IMR-90 (cell line): ENCODE data around the gene DUSP2. TPM values are rescaled to one million over a fixed set of nuclear protein-coding genes. Genes with fewer than 3 reads are reported as not detected.

Experiments used
- ATAC-seq: fragments of 200-7000 bp; cut with Tn5 transposase; 2 replicates; pipeline ENCODE4 v1.9.1; 2020; ENCODE audit warnings: low read depth, mild to moderate bottlenecking, moderate library complexity
- BruUV-seq: library from RNA; stranded (reverse); fragments of 400-500 nt; replicated peaks from 2 replicates; lab custom pipeline; 2021; lab: Mats Ljungman, UMichigan
- CTCF ChIA-PET: fragments of 300-600 bp; formaldehyde crosslinking; extraction: SDS; loops from one replicate; lab custom pipeline; 2021; ENCODE audit warnings: antibody characterized with exemption; lab: Yijun Ruan, JAX
- POLR2A ChIA-PET: fragments of 300-600 bp; sonication (Branson Sonifier 250); formaldehyde crosslinking; loops from one replicate; lab custom pipeline; 2022; ENCODE audit warnings: antibody characterized with exemption; ENCODE audit not compliant: unreplicated experiment; lab: Charles Lee
- DNase-seq: peaks from one replicate; pipeline ENCODE4 v3.0.0; 2013
- H2AFZ ChIP-seq: replicated peaks from 2 replicates; pipeline ENCODE3; 2013; ENCODE audit warnings: low read length, mild to moderate bottlenecking; ENCODE audit not compliant: poor library complexity
- H2AK5ac ChIP-seq: 2 replicates; pipeline ENCODE4 v1.6.1; 2013; ENCODE audit warnings: low read depth, low read length, inconsistent platforms
- H2AK9ac ChIP-seq: replicated peaks from 2 replicates; pipeline ENCODE3; 2013; ENCODE audit warnings: mild to moderate bottlenecking, low read depth, low read length, moderate library complexity; ENCODE audit not compliant: poor library complexity
- H2BK120ac ChIP-seq: 2 replicates; pipeline ENCODE4 v1.6.1; 2013; ENCODE audit warnings: low read depth, low read length, inconsistent platforms
- H2BK15ac ChIP-seq: 3 replicates; pipeline ENCODE4 v1.6.1; 2013; ENCODE audit warnings: low read depth, low read length, inconsistent platforms
- H2BK20ac ChIP-seq: 2 replicates; pipeline ENCODE4 v1.6.1; 2013; ENCODE audit warnings: low read depth, mild to moderate bottlenecking, inconsistent platforms, low read length, moderate library complexity
- H2BK5ac ChIP-seq: 2 replicates; pipeline ENCODE4 v1.6.1; 2013; ENCODE audit warnings: mild to moderate bottlenecking, low read depth, low read length, inconsistent platforms; ENCODE audit not compliant: poor library complexity, severe bottlenecking
- H3K14ac ChIP-seq: replicated peaks from 2 replicates; pipeline ENCODE4 v1.6.1; 2013; ENCODE audit warnings: low read depth, low read length, inconsistent platforms
- H3K18ac ChIP-seq: 2 replicates; pipeline ENCODE4 v1.6.1; 2013; ENCODE audit warnings: low read depth, low read length, control low read depth
- H3K23ac ChIP-seq: 2 replicates; pipeline ENCODE4 v1.6.1; 2013; ENCODE audit warnings: low read depth, low read length, inconsistent platforms
- H3K27ac ChIP-seq: 2 replicates; pipeline ENCODE4 v1.5.1; 2013; ENCODE audit warnings: mild to moderate bottlenecking, control low read depth, low read length; ENCODE audit not compliant: insufficient read depth
- H3K27me3 ChIP-seq: 2 replicates; pipeline ENCODE4 v1.6.1; 2013; ENCODE audit warnings: low read length; ENCODE audit not compliant: control insufficient read depth, insufficient read depth
- H3K36me3 ChIP-seq: 2 replicates; pipeline ENCODE4 v1.6.1; 2013; ENCODE audit warnings: low read length, mixed read lengths; ENCODE audit not compliant: control insufficient read depth, insufficient read depth
- H3K4ac ChIP-seq: 2 replicates; pipeline ENCODE4 v1.6.1; 2013; ENCODE audit warnings: low read depth, low read length, inconsistent platforms
- H3K4me1 ChIP-seq: 2 replicates; pipeline ENCODE4 v1.6.1; 2013; ENCODE audit warnings: low read length, mixed read lengths; ENCODE audit not compliant: control insufficient read depth, insufficient read depth
- H3K4me2 ChIP-seq: 2 replicates; pipeline ENCODE4 v1.6.1; 2013; ENCODE audit warnings: low read depth, mild to moderate bottlenecking, control low read depth, low read length, moderate library complexity
- H3K4me3 ChIP-seq: 2 replicates; pipeline ENCODE4 v1.5.1; 2013; ENCODE audit warnings: low read depth, mild to moderate bottlenecking, control low read depth, low read length, moderate library complexity; ENCODE audit not compliant: insufficient read depth
- H3K56ac ChIP-seq: 2 replicates; pipeline ENCODE4 v1.6.1; 2013; ENCODE audit warnings: low read length, inconsistent platforms; ENCODE audit not compliant: insufficient read depth; ENCODE audit errors: extremely low read depth
- H3K79me1 ChIP-seq, 2 experiments: 2 replicates each; pipeline ENCODE4 v1.6.1; 2013; ENCODE audit warnings: low read length in 2 of 2, inconsistent platforms in 1 of 2, low read depth in 1 of 2
- H3K9ac ChIP-seq: 2 replicates; pipeline ENCODE4 v1.6.1; 2013; ENCODE audit warnings: low read depth, low read length, control low read depth
- H3K9me1 ChIP-seq: 2 replicates; pipeline ENCODE4 v1.6.1; 2013; ENCODE audit warnings: low read length, inconsistent platforms; ENCODE audit not compliant: insufficient read depth
- H3K9me3 ChIP-seq: 2 replicates; pipeline ENCODE4 v1.6.1; 2013; ENCODE audit warnings: low read length; ENCODE audit not compliant: control insufficient read depth, insufficient read depth
- H4K20me1 ChIP-seq: 2 replicates; pipeline ENCODE4 v1.6.1; 2013; ENCODE audit warnings: low read length, inconsistent platforms; ENCODE audit not compliant: insufficient read depth
- H4K5ac ChIP-seq: 2 replicates; pipeline ENCODE4 v1.6.1; 2013; ENCODE audit warnings: mild to moderate bottlenecking, low read depth, low read length, control low read depth
- H4K8ac ChIP-seq, 2 experiments: 2 replicates each; pipeline ENCODE4 v1.6.1; 2013; ENCODE audit warnings: low read depth in 2 of 2, low read length in 2 of 2, control low read depth in 1 of 2, inconsistent platforms in 1 of 2
- H4K91ac ChIP-seq: 2 replicates; pipeline ENCODE4 v1.6.1; 2013; ENCODE audit warnings: low read depth, low read length, inconsistent platforms; ENCODE audit not compliant: insufficient read depth
- BHLHE40 ChIP-seq: fragments of 150-350 bp; IDR thresholded peaks from 2 replicates; pipeline ENCODE4 v1.6.1; 2016; ENCODE audit warnings: mild to moderate bottlenecking, low read depth, low read length
- CEBPB ChIP-seq: IDR thresholded peaks from 2 replicates; pipeline ENCODE4 v1.6.1; 2012; ENCODE audit warnings: low read depth, low read length, improper control_type of control experiment
- CHD1 ChIP-seq: IDR thresholded peaks from 2 replicates; pipeline ENCODE4 v1.6.1; 2012; ENCODE audit warnings: low read depth, low read length, improper control_type of control experiment
- CTCF ChIP-seq: conservative IDR thresholded peaks from 2 replicates; pipeline ENCODE4 v1.5.1; 2012; ENCODE audit warnings: mild to moderate bottlenecking, low read depth, low read length, improper control_type of control experiment
- ELK1 ChIP-seq: fragments of 150-350 bp; IDR thresholded peaks from 2 replicates; pipeline ENCODE4 v1.6.1; 2016; ENCODE audit warnings: low read depth, mild to moderate bottlenecking, low read length, moderate library complexity, borderline replicate concordance
- FOS ChIP-seq: fragments of 150-350 bp; IDR thresholded peaks from 2 replicates; pipeline ENCODE4 v1.6.1; 2016; ENCODE audit warnings: low read depth, low read length
- MAFK ChIP-seq: IDR thresholded peaks from 2 replicates; pipeline ENCODE4 v1.6.1; 2012; ENCODE audit warnings: low read depth, low read length, improper control_type of control experiment
- MAZ ChIP-seq: IDR thresholded peaks from 2 replicates; pipeline ENCODE4 v1.6.1; 2012; ENCODE audit warnings: low read depth, mild to moderate bottlenecking, low read length, improper control_type of control experiment, moderate library complexity, borderline replicate concordance
- MXI1 ChIP-seq: IDR thresholded peaks from 2 replicates; pipeline ENCODE4 v1.6.1; 2012; ENCODE audit warnings: low read depth, mild to moderate bottlenecking, low read length, moderate library complexity, borderline replicate concordance
- NFE2L2 ChIP-seq: fragments of 150-350 bp; IDR thresholded peaks from 2 replicates; pipeline ENCODE4 v1.6.1; 2016; ENCODE audit warnings: low read depth, mild to moderate bottlenecking, low read length
- POLR2A ChIP-seq: IDR thresholded peaks from 2 replicates; pipeline ENCODE4 v1.6.1; 2012; ENCODE audit warnings: mild to moderate bottlenecking, low read depth, low read length
- RAD21 ChIP-seq: IDR thresholded peaks from 2 replicates; pipeline ENCODE4 v1.6.1; 2012; ENCODE audit warnings: low read length, improper control_type of control experiment
- RCOR1 ChIP-seq: IDR thresholded peaks from 2 replicates; pipeline ENCODE4 v1.6.1; 2012; ENCODE audit warnings: mild to moderate bottlenecking, low read length, improper control_type of control experiment; ENCODE audit not compliant: insufficient replicate concordance
- RFX5 ChIP-seq: IDR thresholded peaks from 2 replicates; pipeline ENCODE4 v1.8.0; 2012; ENCODE audit warnings: low read depth, mild to moderate bottlenecking, low read length, moderate library complexity
- SMC3 ChIP-seq: fragments of 150-350 bp; IDR thresholded peaks from 2 replicates; pipeline ENCODE4 v1.6.1; 2016; ENCODE audit warnings: low read depth, mild to moderate bottlenecking, antibody characterized with exemption, low read length, moderate library complexity
- USF2 ChIP-seq: fragments of 150-350 bp; IDR thresholded peaks from 2 replicates; pipeline ENCODE4 v1.6.1; 2017; ENCODE audit warnings: mild to moderate bottlenecking, antibody characterized with exemption, low read length, low read depth
- WGBS, 2 experiments: methylation state at CpG; one replicate each; pipeline versions ENCODE4 v1.1.5 to v1.1.7; 2013; ENCODE audit warnings: missing lambda C conversion rate in 2 of 2; ENCODE audit not compliant: insufficient read length in 1 of 2; ENCODE audit errors: extremely low coverage in 2 of 2; 5-methylcytosine and 5-hydroxymethylcytosine counted together
- dilution Hi-C: fragments of 300-500 bp; cut with HindIII; formaldehyde crosslinking; loops from one replicate; pipeline ENCODE4 v1.14.3; 2018; ENCODE audit warnings: low sequenced_read_pairs; ENCODE audit not compliant: unreplicated experiment
- in situ Hi-C: fragments of 300-500 bp; cut with MboI; formaldehyde crosslinking; loops from 3 replicates; pipeline ENCODE4 v1.14.3; 2019; ENCODE audit warnings: low sequenced_read_pairs, inconsistent platforms, mixed read lengths
- intact Hi-C: fragments of 100-400 bp; cut with micrococcal nuclease; formaldehyde crosslinking; loops from 2 replicates; pipeline ENCODE4 v1.10.0; 2022
- polyA plus RNA-seq, 3 experiments: library from polyadenylated mRNA; depleted of rRNA; stranded (reverse); fragments of >200 nt; gene quantifications; 2 replicates each; pipeline ENCODE4 v1.2.3, GENCODE V29; 2012; ENCODE audit warnings: low replicate concordance in 1 of 3
- total RNA-seq: library from RNA; depleted of rRNA; stranded (reverse); fragments of >200 nt; gene quantifications from 2 replicates; pipeline ENCODE4 v1.2.3, GENCODE V29; 2012

Gene DUSP2
- total and polyA plus RNA-seq, 2 of the 4 experiments (the other 2 are of a cell fraction), result 1.8 to 3.8 TPM

- no TSS peak for BruUV-seq
- Histone ChIP-seq H2BK20ac (no peak overlapping the region), H3K9me3 (no peaks in the 10 kb centered on the region), H3K56ac (no peak overlapping the region), H4K91ac (no peak overlapping the region), H3K36me3 (no peaks in the 10 kb centered on the region), H3K18ac (no peak overlapping the region), H3K4me2 (no peak overlapping the region), H2BK120ac (no peak overlapping the region), H3K27ac (no peak overlapping the region), H3K4me1 (peaks cover 2% of the 10 kb centered on the region; the same call in 1 of the 2 replicates), H2AK5ac (no peak overlapping the region), H4K20me1 (no peaks in the 10 kb centered on the region; the same call in 1 of the 2 replicates), H3K4me3 (no peak overlapping the region), H3K27me3 (no peaks in the 10 kb centered on the region), H3K14ac (no peak overlapping the region), H2BK5ac (no peak overlapping the region), H4K5ac (no peak overlapping the region), H3K9me1 (no peaks in the 10 kb centered on the region), H3K9ac (no peak overlapping the region), H3K23ac (no peak overlapping the region), H4K8ac (no peak overlapping the region), H2BK15ac (no peak overlapping the region), H3K4ac (no peak overlapping the region), H3K79me1 (peaks cover 0 to 4% of the 10 kb centered on the region in 2 experiments; a peak in 1 of 4 replicates), H2AFZ (no peak overlapping the region), H2AK9ac (no peak overlapping the region)
- ATAC-seq (no peak), DNase-seq (no peak)
- intact Hi-C loops, result no loop called here
- in situ Hi-C loops, result no loop called here
- dilution Hi-C loops, result no loop called here
- ChIA-PET CTCF (interaction anchor here (1.3 kb wide), 1 partner anchor 31 kb away, joined by 4 read pairs; no protein-coding TSS in a partner anchor), POLR2A (no interaction called here)
- TF ChIP-seq BHLHE40, result no peak
- TF ChIP-seq NFE2L2, result no peak
- no peak for TF ChIP-seq MXI1
- TF ChIP-seq CTCF, result no peak
- no peak for TF ChIP-seq RAD21
- TF ChIP-seq CEBPB, result no peak
- TF ChIP-seq USF2, result no peak
- TF ChIP-seq RCOR1, result no peak
- no peak for TF ChIP-seq FOS
- TF ChIP-seq RFX5, result no peak
- TF ChIP-seq CHD1, result no peak
- TF ChIP-seq MAFK, result no peak
- no peak for TF ChIP-seq POLR2A
- no peak for TF ChIP-seq ELK1
- TF ChIP-seq MAZ, result no peak
- TF ChIP-seq SMC3, result no peak
- 89% methylated on average over 3 of the region's 10 CpGs; no CpG with 5 or more reads in 1 of the 2 experiments for WGBS, 2 experiments
Observed at GRCh38 chr2:96143231-96143847, 1.9 kb downstream of the DUSP2 start.
